HG02678 (cell line): ENCODE results near the gene PLCG2.
"Not testable (repeated sequence)": the region's sequence is repeated elsewhere in the genome, so short reads cannot be mapped to it uniquely, and the experiment has no call there.

Experiments
- ATAC-seq: cut with Tn5 transposase; IDR thresholded peaks from one replicate; pipeline ENCODE4 v1.9.1; 2021; ENCODE audit warnings: mild to moderate bottlenecking, moderate library complexity; ENCODE audit not compliant: unreplicated experiment

Gene PLCG2

GRCh38 chr16:81934711-81935110 lies 155.6 kb downstream of the PLCG2 start:
- not testable (repeated sequence) for ATAC-seq

GRCh38 chr16:81936209-81937000 lies 157.3 kb downstream of the PLCG2 start:
- no peak for ATAC-seq

GRCh38 chr16:81937305-81938038 lies 158.4 kb downstream of the PLCG2 start:
- ATAC-seq, result no peak

GRCh38 chr16:81938326-81939163 lies 159.5 kb downstream of the PLCG2 start:
- no peak for ATAC-seq

DNA sequence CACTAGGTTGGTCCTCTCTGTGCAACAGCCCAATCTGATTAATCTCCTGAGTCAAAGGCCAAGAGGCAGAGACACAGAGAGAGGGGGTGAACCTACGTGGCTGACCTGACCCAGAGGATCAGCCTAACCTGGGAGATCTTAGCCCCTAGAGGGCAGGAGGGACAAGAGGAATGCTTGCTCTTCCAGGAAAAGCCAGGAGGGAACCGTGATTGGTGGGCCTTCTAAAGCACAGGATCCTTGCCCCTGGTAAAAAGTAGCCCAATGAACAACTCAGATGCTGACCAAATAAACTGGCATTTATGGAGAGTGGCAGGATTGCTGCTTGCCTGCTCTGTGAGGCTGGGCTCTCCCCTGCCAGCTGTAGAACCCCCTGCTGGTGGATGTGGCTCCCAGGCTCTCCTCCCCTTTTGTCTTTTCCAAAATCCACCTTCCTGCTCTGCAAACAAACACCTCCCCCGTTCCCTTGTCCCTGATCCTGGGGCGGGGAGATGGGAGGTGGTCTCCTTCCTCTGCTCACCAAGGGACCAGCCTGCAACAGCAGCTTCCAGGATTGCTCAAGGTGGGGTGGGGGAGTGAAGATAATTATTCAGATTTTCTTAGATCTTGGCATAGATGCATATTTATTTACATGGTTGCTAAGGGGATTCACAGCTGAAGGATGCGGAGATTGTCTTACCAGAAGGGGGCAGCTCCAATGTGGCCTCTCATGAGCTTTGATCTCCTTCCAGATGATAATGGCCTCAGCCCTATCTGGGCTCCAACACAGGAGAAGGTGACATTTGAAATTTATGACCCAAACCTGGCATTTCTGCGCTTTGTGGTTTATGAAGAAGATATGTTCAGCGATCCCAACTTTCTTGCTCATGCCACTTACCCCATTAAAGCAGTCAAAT lies 160.3 kb downstream of the PLCG2 start:
- ATAC-seq, result no peak

GRCh38 chr16:81940781-81941560 lies 161.9 kb downstream of the PLCG2 start:
- no peak for ATAC-seq

- no peak for ATAC-seq
These were observed 163.0 kb downstream of the PLCG2 start for GRCh38 chr16:81942007-81942601.

GRCh38 chr16:81945665-81946064 lies 166.6 kb downstream of the PLCG2 start:
- no peak for ATAC-seq

DNA sequence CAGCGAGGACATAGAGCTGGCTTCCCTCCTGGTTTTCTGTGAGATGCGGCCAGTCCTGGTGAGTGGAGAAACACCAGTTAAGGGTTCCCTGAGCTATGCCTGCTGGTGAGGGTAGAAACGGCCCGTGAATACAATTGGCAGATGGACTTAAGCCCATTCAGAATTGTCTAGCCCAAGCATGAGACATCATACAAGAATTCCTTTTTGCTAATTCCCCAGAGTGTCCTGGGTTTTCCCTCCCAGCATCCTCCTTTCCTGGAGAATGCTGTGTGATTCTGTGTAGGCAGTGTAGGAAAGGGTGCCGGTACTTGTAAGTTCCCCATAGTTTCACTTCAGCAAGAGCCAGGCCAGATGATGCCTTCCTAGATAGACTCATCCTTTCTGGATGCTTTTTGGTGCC lies 167.1 kb downstream of the PLCG2 start:
- no peak for ATAC-seq

DNA sequence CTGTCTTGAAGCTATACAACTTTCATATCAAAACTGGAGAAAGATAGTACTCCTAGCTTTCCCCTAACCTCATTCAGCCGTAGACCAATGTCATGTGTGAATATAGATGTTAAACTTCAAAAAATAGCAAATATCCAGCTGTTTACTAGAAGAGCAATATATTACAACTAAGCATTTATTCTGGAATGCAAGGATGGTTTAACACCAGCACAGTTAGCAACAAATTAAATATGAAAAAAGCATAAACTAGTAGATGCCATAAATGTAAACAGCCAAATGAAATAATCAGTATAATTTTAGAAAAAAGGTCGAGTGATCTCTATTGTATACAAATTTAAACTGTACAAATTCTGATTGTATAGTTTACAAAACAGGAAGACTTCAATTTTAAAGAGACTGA lies 172.5 kb downstream of the PLCG2 start:
- ATAC-seq, result no peak

DNA sequence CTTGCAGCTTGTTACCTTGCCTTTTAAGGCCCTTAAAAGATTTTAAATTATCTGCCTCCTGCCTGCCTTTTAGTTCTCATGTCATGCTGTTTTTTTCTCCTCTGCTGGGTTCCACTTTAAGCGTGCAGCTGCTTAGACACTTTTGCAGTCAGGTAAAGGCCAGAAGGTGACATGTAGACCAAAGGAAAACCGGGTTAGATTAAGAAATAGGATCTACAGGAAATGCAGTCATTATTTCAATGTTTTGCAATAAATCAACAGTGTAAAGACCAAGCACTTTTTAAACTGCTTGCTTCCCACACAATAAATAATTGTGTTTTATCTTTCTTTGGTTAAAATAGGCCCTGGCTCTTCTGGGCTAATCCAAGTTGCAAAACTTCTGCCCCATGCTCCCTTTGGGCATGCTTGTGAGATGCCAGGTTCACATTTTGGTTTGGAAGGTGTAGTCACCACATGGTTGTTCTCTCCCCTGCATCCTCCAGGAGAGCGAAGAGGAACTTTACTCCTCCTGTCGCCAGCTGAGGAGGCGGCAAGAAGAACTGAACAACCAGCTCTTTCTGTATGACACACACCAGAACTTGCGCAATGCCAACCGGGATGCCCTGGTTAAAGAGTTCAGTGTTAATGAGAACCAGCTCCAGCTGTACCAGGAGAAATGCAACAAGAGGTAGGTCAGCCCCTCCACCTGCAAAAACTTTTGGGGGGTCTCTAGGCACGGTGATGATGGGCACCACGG lies 177.3 kb downstream of the PLCG2 start:
- no peak for ATAC-seq

- ATAC-seq, result no peak
These were observed 185.7 kb downstream of the PLCG2 start for GRCh38 chr16:81964808-81965207.

DNA sequence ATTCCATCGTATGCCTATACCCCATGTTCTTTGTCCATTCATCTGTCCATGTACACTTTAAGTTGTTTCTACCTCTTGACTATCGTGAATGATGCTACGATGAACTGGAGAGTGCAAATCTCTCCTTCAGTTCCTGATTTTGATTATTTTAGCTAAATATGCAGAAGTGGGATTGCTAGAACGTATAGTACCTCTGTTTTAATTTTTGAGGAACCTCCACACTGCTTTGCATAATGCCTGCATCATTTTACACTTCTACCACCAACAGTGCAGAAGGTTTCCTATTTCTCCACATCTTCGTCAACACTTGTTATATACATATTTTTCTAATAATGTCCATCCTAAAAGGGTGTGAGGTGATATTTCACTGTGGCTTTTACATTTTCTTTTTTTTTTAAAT lies 188.3 kb downstream of the PLCG2 start:
- no peak for ATAC-seq

- no peak for ATAC-seq
These were observed 192.8 kb downstream of the PLCG2 start for GRCh38 chr16:81971853-81972252.

- ATAC-seq, result no peak
These were observed 194.6 kb downstream of the PLCG2 start for GRCh38 chr16:81973737-81974136.

DNA sequence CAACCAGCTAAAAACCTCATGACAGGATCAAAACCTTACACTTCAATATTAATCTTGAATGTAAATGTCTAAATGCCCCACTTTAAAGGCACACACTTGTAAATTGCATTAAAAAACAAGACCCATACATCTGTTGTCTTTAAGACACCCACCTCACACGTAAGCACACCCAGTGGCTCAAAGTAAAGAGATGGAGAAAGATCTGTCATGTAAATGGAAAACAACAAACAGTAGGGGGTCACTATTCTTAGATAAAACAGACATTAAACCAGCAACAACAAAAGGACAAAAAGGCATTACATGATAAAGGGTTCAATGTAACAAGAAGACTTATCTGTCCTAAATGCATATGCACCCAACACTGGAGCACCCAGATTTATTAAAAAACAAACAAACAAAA lies 196.5 kb downstream of the PLCG2 start:
- ATAC-seq, result no peak

GRCh38 chr16:81977335-81977942 lies 198.3 kb downstream of the PLCG2 start:
- not testable (repeated sequence) for ATAC-seq

DNA sequence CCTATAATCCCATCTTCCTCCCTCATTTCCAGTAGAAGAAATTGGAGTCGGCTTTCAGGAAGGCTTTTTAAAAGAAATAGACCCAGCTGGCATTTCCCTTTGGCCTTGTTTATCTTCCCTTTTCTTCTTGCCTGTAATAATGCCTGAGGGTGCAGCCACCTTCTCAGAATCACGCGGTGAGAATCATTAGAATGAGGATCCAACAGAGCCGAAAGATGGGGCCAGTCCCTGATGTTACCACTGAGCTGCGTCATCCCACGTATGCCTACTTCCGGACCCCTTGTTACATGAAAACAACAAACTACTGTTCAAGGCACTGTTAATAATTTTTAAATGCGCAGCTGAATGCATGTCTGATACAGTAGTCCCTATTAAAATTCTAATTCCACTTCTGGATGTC lies 208.0 kb downstream of the PLCG2 start:
- ATAC-seq, result no peak
